GM12873 (cell line): ENCODE measurements around the gene GRAMD1C.

Experiments used
- CTCF ChIP-seq: IDR thresholded peaks from 2 replicates; pipeline ENCODE4 v1.5.1; 2012; ENCODE audit warnings: low read depth, mild to moderate bottlenecking, moderate library complexity, low read length, control low read depth; ENCODE audit not compliant: insufficient read depth; ENCODE audit errors: missing control alignments

GRAMD1C gene

GRCh38 chr3:113914646-113915045 is 76.1 kb downstream of the GRAMD1C start:
- no peak for TF ChIP-seq CTCF

- TF ChIP-seq CTCF, result no peak
Measured at GRCh38 chr3:113927556-113927955, 89.0 kb downstream of the GRAMD1C start.

- TF ChIP-seq CTCF, result no peak
Measured at GRCh38 chr3:113946831-113947230, 108.2 kb downstream of the GRAMD1C start.

GRCh38 chr3:113947372-113948014 is 108.9 kb downstream of the GRAMD1C start, which contains the start of gene ZDHHC23:
TSS of gene ZDHHC23 (plus strand) at chr3:113948013. CDS start at chr3:113948803, 790 bp downstream.
- TF ChIP-seq CTCF, result no peak

- peak; percentile 31 for TF ChIP-seq CTCF
Measured at GRCh38 chr3:113948015-113948917, 109.7 kb downstream of the GRAMD1C start.

GRCh38 chr3:113952921-113953320 is 114.3 kb downstream of the GRAMD1C start:
- TF ChIP-seq CTCF, result no peak

GRCh38 chr3:113953677-113954076 is 115.1 kb downstream of the GRAMD1C start:
- no peak for TF ChIP-seq CTCF
